ENCODE results near the gene KTI12.

DNA sequence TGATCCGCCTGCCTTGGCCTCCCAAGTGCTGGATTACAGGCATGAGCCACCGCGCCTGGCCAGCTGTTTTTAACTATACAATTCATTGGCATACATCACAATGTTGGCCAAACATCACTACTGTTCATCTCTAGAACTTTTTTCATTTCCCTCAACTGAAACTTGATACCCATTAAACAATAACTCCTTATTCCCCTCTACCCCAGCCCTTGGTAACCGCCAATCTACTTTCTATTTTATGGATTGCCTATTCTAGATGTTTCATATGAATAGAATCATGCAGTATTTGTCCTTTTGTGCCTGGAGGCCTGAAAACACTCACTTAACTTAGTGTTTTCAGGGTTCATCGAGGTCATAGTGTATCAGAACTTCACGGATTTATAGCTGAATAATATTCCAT, 38.7 kb upstream of the KTI12 start:
- TF ChIP-seq EZH2 (IDR thresholded peaks at IDR 0.05; ENCODE audit: borderline replicate concordance, low read depth, low read length, poor library complexity, severe bottlenecking) = no peak
- TF ChIP-seq, protein P1, sequence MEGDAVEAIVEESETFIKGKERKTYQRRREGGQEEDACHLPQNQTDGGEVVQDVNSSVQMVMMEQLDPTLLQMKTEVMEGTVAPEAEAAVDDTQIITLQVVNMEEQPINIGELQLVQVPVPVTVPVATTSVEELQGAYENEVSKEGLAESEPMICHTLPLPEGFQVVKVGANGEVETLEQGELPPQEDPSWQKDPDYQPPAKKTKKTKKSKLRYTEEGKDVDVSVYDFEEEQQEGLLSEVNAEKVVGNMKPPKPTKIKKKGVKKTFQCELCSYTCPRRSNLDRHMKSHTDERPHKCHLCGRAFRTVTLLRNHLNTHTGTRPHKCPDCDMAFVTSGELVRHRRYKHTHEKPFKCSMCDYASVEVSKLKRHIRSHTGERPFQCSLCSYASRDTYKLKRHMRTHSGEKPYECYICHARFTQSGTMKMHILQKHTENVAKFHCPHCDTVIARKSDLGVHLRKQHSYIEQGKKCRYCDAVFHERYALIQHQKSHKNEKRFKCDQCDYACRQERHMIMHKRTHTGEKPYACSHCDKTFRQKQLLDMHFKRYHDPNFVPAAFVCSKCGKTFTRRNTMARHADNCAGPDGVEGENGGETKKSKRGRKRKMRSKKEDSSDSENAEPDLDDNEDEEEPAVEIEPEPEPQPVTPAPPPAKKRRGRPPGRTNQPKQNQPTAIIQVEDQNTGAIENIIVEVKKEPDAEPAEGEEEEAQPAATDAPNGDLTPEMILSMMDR (conservative IDR thresholded peaks at IDR 0.05; ENCODE audit: low read depth, low read length) = no peak

Data from A673 (cell line).